ENCODE results near the gene ACSM3. TPM values are rescaled to one million over a fixed set of nuclear protein-coding genes. Genes with fewer than 3 reads are reported as not detected.

Gene ACSM3
- total and polyA plus RNA-seq, 9 of the 15 experiments (the other 6 are each of a cell fraction or from before 2014, with no cell fraction given), result 112 to 420 (median 182) TPM

GRCh38 chr16:20727181-20727580 is 36.6 kb upstream of the ACSM3 start:
- ATAC-seq (no peak), FAIRE-seq (no peak), DNase-seq (ENCODE audit: extremely low read depth in 1 of 4, low spot score in 3 of 4) (no peak)
- Histone ChIP-seq H4K20me1 (replicated peaks; ENCODE audit: control insufficient read depth, insufficient read depth, low read length) (no peaks in the 10 kb centered on the region), H3K4me2 (ENCODE audit: insufficient read depth, low read length) (no peak overlapping the region), H2AFZ (ENCODE audit: low read depth, low read length) (no peak overlapping the region), H3K27me3 (ENCODE audit: control insufficient read depth in 2 of 2, insufficient read depth in 2 of 2, low read length in 2 of 2) (no peaks in the 10 kb centered on the region), H3K9ac (ENCODE audit: insufficient read depth in 1 of 2, low read depth in 2 of 2, low read length in 2 of 2) (no peak overlapping the region), H3K9me1 (ENCODE audit: control insufficient read depth, insufficient read depth, low read length) (no peaks in the 10 kb centered on the region), H3K36me3 (ENCODE audit: control insufficient read depth, insufficient read depth, low read length) (no peaks in the 10 kb centered on the region), H3K4me1 (replicated peaks in 1 of 2; ENCODE audit: control insufficient read depth in 2 of 2, insufficient read depth in 2 of 2, low read length in 2 of 2) (no peaks in the 10 kb centered on the region), H3K9me3 (replicated peaks; ENCODE audit: control insufficient read depth, insufficient read depth, low read depth, low read length) (no peaks in the 10 kb centered on the region), H3K27ac (ENCODE audit: extremely low read depth, low read depth, low read length) (no peak overlapping the region), H3K79me2 (ENCODE audit: control insufficient read depth, insufficient read depth, low read length) (no peaks in the 10 kb centered on the region), H3K4me3 (no peak overlapping the region)
- TF ChIP-seq ZNF436 (CRISPR knock-in tag; IDR thresholded peaks at IDR 0.05) (no peak), ZNF232 (CRISPR knock-in tag; IDR thresholded peaks at IDR 0.05) (no peak), ATF6 (CRISPR knock-in tag; IDR thresholded peaks at IDR 0.05) (no peak), COPS2 (conservative IDR thresholded peaks at IDR 0.05) (no peak)
- in situ Hi-C loops (cut with MboI), result no loop called here
- no TSS peak for BruUV-seq (replicated peaks)
- ChIA-PET POLR2A (interaction anchor here (1.9 kb wide), 1 partner anchor 9 kb away, joined by 4 read pairs; no protein-coding TSS in a partner anchor), CTCF (ENCODE audit: low intra/inter-chr PET ratio) (no interaction called here)
- intact Hi-C loops (cut with micrococcal nuclease), result no loop called here
- 60% methylated on average over 3 of the region's 3 CpGs for WGBS (ENCODE audit: insufficient coverage, low coverage, missing lambda C conversion rate)

GRCh38 chr16:20729141-20729540 is 34.7 kb upstream of the ACSM3 start:
- BruUV-seq (replicated peaks), result no TSS peak
- Histone ChIP-seq H3K36me3 (ENCODE audit: control insufficient read depth, insufficient read depth, low read length) (peaks cover 4% of the 10 kb centered on the region; the same call in 1 of the 3 replicates), H3K79me2 (ENCODE audit: control insufficient read depth, insufficient read depth, low read length) (no peaks in the 10 kb centered on the region), H3K4me2 (ENCODE audit: insufficient read depth, low read length) (no peak overlapping the region), H3K4me1 (replicated peaks in 1 of 2; ENCODE audit: control insufficient read depth in 2 of 2, insufficient read depth in 2 of 2, low read length in 2 of 2) (no peaks in the 10 kb centered on the region), H3K9me3 (replicated peaks; ENCODE audit: control insufficient read depth, insufficient read depth, low read depth, low read length) (no peaks in the 10 kb centered on the region), H3K9me1 (ENCODE audit: control insufficient read depth, insufficient read depth, low read length) (no peaks in the 10 kb centered on the region), H3K27me3 (ENCODE audit: control insufficient read depth in 2 of 2, insufficient read depth in 2 of 2, low read length in 2 of 2) (no peaks in the 10 kb centered on the region), H4K20me1 (replicated peaks; ENCODE audit: control insufficient read depth, insufficient read depth, low read length) (no peaks in the 10 kb centered on the region), H3K9ac (ENCODE audit: insufficient read depth in 1 of 2, low read depth in 2 of 2, low read length in 2 of 2) (no peak overlapping the region), H3K4me3 (no peak overlapping the region), H3K27ac (ENCODE audit: extremely low read depth, low read depth, low read length) (no peak overlapping the region), H2AFZ (ENCODE audit: low read depth, low read length) (no peak overlapping the region)
- WGBS (ENCODE audit: insufficient coverage, low coverage, missing lambda C conversion rate), result 39% methylated on average over 3 of the region's 3 CpGs
- DNase-seq (ENCODE audit: extremely low read depth in 1 of 4, low spot score in 3 of 4) (no peak), ATAC-seq (no peak), FAIRE-seq (no peak)
- intact Hi-C loops (cut with micrococcal nuclease) (no loop called here), in situ Hi-C loops (cut with MboI) (no loop called here)
- ChIA-PET POLR2A (interaction anchor here (0.6 to 1.9 kb wide), 4 partner anchors 9 to 53 kb away, joined by 3 to 5 read pairs (median 4); no protein-coding TSS in a partner anchor), CTCF (ENCODE audit: low intra/inter-chr PET ratio) (no interaction called here)
- no peak for TF ChIP-seq TCFL5 (CRISPR knock-in tag; conservative IDR thresholded peaks at IDR 0.05)
- TF ChIP-seq ATF7 (IDR thresholded peaks at IDR 0.05), result peak; percentile 57; the same call in 1 of the 2 replicates
- TF ChIP-seq NFE2L1 (tag; IDR thresholded peaks at IDR 0.05; ENCODE audit: borderline replicate concordance, low read depth), result no peak
- no peak for TF ChIP-seq SNRNP70 (optimal IDR thresholded peaks at IDR 0.05; ENCODE audit: low read depth, low read length)
- TF ChIP-seq TBL1XR1 (IDR thresholded peaks at IDR 0.05; ENCODE audit: low read length in 2 of 2), result no peak
- peak; percentile 69 for TF ChIP-seq ATF3 (IDR thresholded peaks at IDR 0.05)
- TF ChIP-seq ATF3 (CRISPR knock-in tag; conservative IDR thresholded peaks at IDR 0.05), result no peak
- no peak for TF ChIP-seq CC2D1A (IDR thresholded peaks at IDR 0.05)
- peak; percentile 27; the same call in 1 of the 2 replicates for TF ChIP-seq PKNOX1 (IDR thresholded peaks at IDR 0.05)

All from K562 (cell line).